K562 (cell line): ENCODE data around the gene ZNF155. TPM values are rescaled to one million over a fixed set of nuclear protein-coding genes. Genes with fewer than 3 reads are reported as not detected.
A peak's percentile ranks its signal among the peaks of the same experiment; 100 is the strongest.

Experiments used
- CXXC5 ChIP-seq: fragments of 250-450 bp; sonication (Bioruptor Pico); IDR thresholded peaks from 2 replicates; pipeline ENCODE4 v1.8.0; 2022; ENCODE audit warnings: inconsistent platforms, mild to moderate bottlenecking, moderate library complexity
- DIDO1 ChIP-seq: fragments of 450-650 bp; IDR thresholded peaks from 2 replicates; pipeline ENCODE4 v1.6.1; 2016; ENCODE audit warnings: low read depth, missing biosample characterization, missing genetic modification characterization
- EP400 ChIP-seq: fragments of 450-650 bp; IDR thresholded peaks from 2 replicates; pipeline ENCODE4 v1.6.1; 2017; ENCODE audit warnings: antibody characterized with exemption, mild to moderate bottlenecking, moderate library complexity
- ETV1 ChIP-seq: fragments of 450-650 bp; conservative IDR thresholded peaks from 2 replicates; pipeline ENCODE4 v1.6.1; 2016; ENCODE audit warnings: missing genetic modification characterization, control low read depth, low read depth, missing compliant biosample characterization
- GABPA ChIP-seq: fragments of 200-800 bp; sonication (Bioruptor generic); conservative IDR thresholded peaks from 2 replicates; pipeline ENCODE4 v1.6.1; 2016; ENCODE audit warnings: low read depth, missing genetic modification characterization, missing compliant biosample characterization
- IFI16 ChIP-seq: fragments of 250-450 bp; sonication (Bioruptor Pico); IDR thresholded peaks from 2 replicates; pipeline ENCODE4 v2.1.2; 2022; ENCODE audit warnings: mild to moderate bottlenecking, inconsistent platforms
- NCOA2 ChIP-seq, 2 experiments: fragments of 450-650 bp; IDR thresholded peaks; 2 replicates each; pipeline ENCODE4 v1.6.1; 2018; ENCODE audit warnings: mild to moderate bottlenecking in 2 of 2, moderate library complexity in 1 of 2; ENCODE audit not compliant: partially characterized antibody in 2 of 2
- NCOA6 ChIP-seq: fragments of 450-650 bp; IDR thresholded peaks from 2 replicates; pipeline ENCODE4 v1.6.1; 2017; ENCODE audit warnings: mild to moderate bottlenecking
- NR2C1 ChIP-seq, 2 experiments: fragments of 450-650 bp; IDR thresholded peaks; 2 replicates each; pipeline ENCODE4 v1.6.1; 2017; ENCODE audit warnings: mild to moderate bottlenecking in 2 of 2, antibody characterized with exemption in 1 of 2, inconsistent platforms in 1 of 2, missing compliant biosample characterization in 1 of 2, missing genetic modification characterization in 1 of 2
- POLR2G ChIP-seq: fragments of 200-400 bp; formaldehyde crosslinking; IDR thresholded peaks from 2 replicates; pipeline ENCODE4 v1.6.1; 2017; ENCODE audit warnings: low read depth, mild to moderate bottlenecking, antibody characterized with exemption, low read length, moderate library complexity
- PTTG1 ChIP-seq: fragments of 450-650 bp; IDR thresholded peaks from 2 replicates; pipeline ENCODE4 v1.6.1; 2016; ENCODE audit warnings: low read depth, mild to moderate bottlenecking, missing genetic modification characterization, missing compliant biosample characterization
- RHOXF2B ChIP-seq: fragments of 250-450 bp; sonication (Bioruptor Pico); conservative IDR thresholded peaks from 2 replicates; pipeline ENCODE4 v1.5.1; 2021
- SMAD1 ChIP-seq: fragments of 150-350 bp; IDR thresholded peaks from 2 replicates; pipeline ENCODE4 v1.6.1; 2014; ENCODE audit warnings: low read length, low read depth; ENCODE audit not compliant: partially characterized antibody
- TCF3 ChIP-seq: sonication (generic); formaldehyde crosslinking; IDR thresholded peaks from 2 replicates; pipeline ENCODE4 v1.4.0; 2020; ENCODE audit warnings: mild to moderate bottlenecking, missing genetic modification reagents
- ZKSCAN3 ChIP-seq: fragments of 250-450 bp; sonication (Bioruptor Pico); IDR thresholded peaks from 2 replicates; pipeline ENCODE4 v1.4.0; 2020
- ZNF143 ChIP-seq: sonication (generic); formaldehyde crosslinking; IDR thresholded peaks from 2 replicates; pipeline ENCODE4 v1.9.0; 2022; ENCODE audit warnings: mild to moderate bottlenecking, missing genetic modification reagents
- ZNF175 ChIP-seq: fragments of 200-800 bp; sonication (Bioruptor generic); IDR thresholded peaks from 2 replicates; pipeline ENCODE4 v1.6.1; 2016; ENCODE audit warnings: low read depth, mild to moderate bottlenecking, missing genetic modification characterization, missing compliant biosample characterization
- ZNF436 ChIP-seq: fragments of 250-450, 450-650 bp; sonication (Bioruptor Pico); formaldehyde crosslinking; IDR thresholded peaks from 2 replicates; pipeline ENCODE4 v1.7.0; 2020; ENCODE audit warnings: mild to moderate bottlenecking
- ZNF77 ChIP-seq: fragments of 250-450 bp; sonication (Bioruptor Pico); IDR thresholded peaks from 2 replicates; pipeline ENCODE4 v1.5.0; 2020
- polyA plus RNA-seq, 8 experiments: library from polyadenylated mRNA; depleted of rRNA in 4 of 8; stranded (reverse) in 5 of 8; unstranded in 3 of 8; fragments of >200 nt; fragmentation: Nextera tagmentation in 2 of 8; fragmentation: Illumina TruSeq in 1 of 8; extraction: Ambion mirVana in 2 of 8; extraction: Trizol in 1 of 8; gene quantifications; 2 replicates each; pipeline versions ENCODE4 v1.2.1 to v1.2.3, GENCODE V29; 2011 to 2014; ENCODE audit warnings: inconsistent platforms in 1 of 8, missing spikeins in 1 of 8
- total RNA-seq, 7 experiments: library from RNA; depleted of rRNA in 6 of 7; stranded (reverse); fragments of >200 nt in 6 of 7; fragmentation: Illumina TruSeq in 2 of 7; extraction: Trizol in 2 of 7; gene quantifications; 2 replicates each; pipeline versions ENCODE4 v1.2.1 to v1.2.3, GENCODE V29; 2011 to 2021; ENCODE audit warnings: low replicate concordance in 1 of 7
- TF ChIP-seq, protein P1 (sequence below): fragments of 450-650 bp; IDR thresholded peaks from 2 replicates; pipeline ENCODE4 v1.6.1; 2018; ENCODE audit not compliant: partially characterized antibody
- TF ChIP-seq, protein P2 (sequence below): fragments of 250-450 bp; sonication (Bioruptor Pico); IDR thresholded peaks from 2 replicates; pipeline ENCODE4 v1.5.0; 2021; ENCODE audit warnings: mild to moderate bottlenecking, borderline replicate concordance
- TF ChIP-seq, protein P3 (sequence below): IDR thresholded peaks from 2 replicates; pipeline ENCODE4 v1.6.1; 2014; ENCODE audit warnings: antibody characterized with exemption

ZNF155 gene
- total and polyA plus RNA-seq, 9 of the 15 experiments (the other 6 are each of a cell fraction or from before 2014, with no cell fraction given) = 0.09 to 0.76 (median 0.37) TPM

DNA sequence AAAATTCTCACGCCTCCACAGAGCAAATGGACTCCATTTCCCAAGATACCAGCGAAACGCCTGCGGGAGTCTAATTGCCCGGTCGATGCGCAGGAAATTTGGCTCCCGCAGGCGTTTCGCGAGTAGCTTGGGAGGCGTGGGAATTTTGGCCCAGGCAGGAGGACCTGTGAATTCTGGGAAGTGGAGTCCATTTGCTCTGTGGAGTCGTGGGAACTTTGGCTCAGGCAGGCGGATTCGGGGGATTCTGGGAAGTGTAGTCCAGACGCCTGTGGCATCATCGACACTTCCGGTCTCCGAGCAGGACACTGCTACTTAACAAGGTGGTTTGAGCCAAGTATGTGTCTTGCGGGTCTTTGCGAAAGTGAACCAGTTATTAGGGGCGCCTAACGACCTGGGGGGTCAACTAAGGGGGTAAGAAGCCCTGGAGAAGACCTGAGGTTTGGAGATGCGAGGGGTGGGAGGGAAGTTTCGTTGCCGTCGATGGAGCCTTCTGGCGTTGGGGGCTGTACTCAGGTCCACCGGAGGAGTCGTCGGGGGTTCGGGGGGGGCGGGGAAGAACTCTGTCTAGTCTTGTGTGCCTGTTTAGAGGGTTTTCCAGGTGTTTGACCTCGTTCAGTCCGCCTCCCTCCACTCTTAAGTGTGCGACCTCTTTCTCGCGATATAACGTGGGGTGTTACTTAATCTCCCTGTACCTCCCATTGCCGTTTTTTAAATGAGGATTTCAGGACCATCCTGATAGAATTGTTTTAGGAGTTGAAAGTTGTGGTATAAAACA, at the start of gene ZNF155 (continued):
- TF ChIP-seq, protein P1, sequence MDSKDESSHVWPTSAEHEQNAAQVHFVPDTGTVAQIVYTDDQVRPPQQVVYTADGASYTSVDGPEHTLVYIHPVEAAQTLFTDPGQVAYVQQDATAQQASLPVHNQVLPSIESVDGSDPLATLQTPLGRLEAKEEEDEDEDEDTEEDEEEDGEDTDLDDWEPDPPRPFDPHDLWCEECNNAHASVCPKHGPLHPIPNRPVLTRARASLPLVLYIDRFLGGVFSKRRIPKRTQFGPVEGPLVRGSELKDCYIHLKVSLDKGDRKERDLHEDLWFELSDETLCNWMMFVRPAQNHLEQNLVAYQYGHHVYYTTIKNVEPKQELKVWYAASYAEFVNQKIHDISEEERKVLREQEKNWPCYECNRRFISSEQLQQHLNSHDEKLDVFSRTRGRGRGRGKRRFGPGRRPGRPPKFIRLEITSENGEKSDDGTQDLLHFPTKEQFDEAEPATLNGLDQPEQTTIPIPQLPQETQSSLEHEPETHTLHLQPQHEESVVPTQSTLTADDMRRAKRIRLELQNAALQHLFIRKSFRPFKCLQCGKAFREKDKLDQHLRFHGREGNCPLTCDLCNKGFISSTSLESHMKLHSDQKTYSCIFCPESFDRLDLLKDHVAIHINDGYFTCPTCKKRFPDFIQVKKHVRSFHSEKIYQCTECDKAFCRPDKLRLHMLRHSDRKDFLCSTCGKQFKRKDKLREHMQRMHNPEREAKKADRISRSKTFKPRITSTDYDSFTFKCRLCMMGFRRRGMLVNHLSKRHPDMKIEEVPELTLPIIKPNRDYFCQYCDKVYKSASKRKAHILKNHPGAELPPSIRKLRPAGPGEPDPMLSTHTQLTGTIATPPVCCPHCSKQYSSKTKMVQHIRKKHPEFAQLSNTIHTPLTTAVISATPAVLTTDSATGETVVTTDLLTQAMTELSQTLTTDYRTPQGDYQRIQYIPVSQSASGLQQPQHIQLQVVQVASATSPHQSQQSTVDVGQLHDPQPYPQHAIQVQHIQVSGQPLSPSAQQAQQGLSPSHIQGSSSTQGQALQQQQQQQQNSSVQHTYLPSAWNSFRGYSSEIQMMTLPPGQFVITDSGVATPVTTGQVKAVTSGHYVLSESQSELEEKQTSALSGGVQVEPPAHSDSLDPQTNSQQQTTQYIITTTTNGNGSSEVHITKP = peak; percentile 12
- no peak for TF ChIP-seq RHOXF2B (CRISPR knock-in tag)
- TF ChIP-seq, protein P2, sequence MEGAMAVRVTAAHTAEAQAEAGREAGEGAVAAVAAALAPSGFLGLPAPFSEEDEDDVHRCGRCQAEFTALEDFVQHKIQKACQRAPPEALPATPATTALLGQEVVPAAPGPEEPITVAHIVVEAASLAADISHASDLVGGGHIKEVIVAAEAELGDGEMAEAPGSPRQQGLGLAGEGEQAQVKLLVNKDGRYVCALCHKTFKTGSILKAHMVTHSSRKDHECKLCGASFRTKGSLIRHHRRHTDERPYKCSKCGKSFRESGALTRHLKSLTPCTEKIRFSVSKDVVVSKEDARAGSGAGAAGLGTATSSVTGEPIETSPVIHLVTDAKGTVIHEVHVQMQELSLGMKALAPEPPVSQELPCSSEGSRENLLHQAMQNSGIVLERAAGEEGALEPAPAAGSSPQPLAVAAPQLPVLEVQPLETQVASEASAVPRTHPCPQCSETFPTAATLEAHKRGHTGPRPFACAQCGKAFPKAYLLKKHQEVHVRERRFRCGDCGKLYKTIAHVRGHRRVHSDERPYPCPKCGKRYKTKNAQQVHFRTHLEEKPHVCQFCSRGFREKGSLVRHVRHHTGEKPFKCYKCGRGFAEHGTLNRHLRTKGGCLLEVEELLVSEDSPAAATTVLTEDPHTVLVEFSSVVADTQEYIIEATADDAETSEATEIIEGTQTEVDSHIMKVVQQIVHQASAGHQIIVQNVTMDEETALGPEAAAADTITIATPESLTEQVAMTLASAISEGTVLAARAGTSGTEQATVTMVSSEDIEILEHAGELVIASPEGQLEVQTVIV (CRISPR knock-in tag) = no peak
- TF ChIP-seq ZNF143 (CRISPR knock-in tag) = peak; percentile 79
- TF ChIP-seq DIDO1 = no peak
- TF ChIP-seq ZNF77 = no peak
- TF ChIP-seq POLR2G = no peak
- TF ChIP-seq ZKSCAN3 (CRISPR knock-in tag) = no peak
- no peak for TF ChIP-seq ZNF436 (CRISPR knock-in tag)
- TF ChIP-seq EP400 = no peak
- peak; percentile 77 for TF ChIP-seq CXXC5 (CRISPR knock-in tag)
- TF ChIP-seq ETV1 = peak; percentile 65
- TF ChIP-seq ZNF175 = 0 out of 2 replicates have a peak, but pooled peaks have one; percentile 38
- TF ChIP-seq PTTG1 (tag) = no peak
- TF ChIP-seq SMAD1 = no peak
- no peak for TF ChIP-seq TCF3 (CRISPR knock-in tag)
- TF ChIP-seq, protein P3, sequence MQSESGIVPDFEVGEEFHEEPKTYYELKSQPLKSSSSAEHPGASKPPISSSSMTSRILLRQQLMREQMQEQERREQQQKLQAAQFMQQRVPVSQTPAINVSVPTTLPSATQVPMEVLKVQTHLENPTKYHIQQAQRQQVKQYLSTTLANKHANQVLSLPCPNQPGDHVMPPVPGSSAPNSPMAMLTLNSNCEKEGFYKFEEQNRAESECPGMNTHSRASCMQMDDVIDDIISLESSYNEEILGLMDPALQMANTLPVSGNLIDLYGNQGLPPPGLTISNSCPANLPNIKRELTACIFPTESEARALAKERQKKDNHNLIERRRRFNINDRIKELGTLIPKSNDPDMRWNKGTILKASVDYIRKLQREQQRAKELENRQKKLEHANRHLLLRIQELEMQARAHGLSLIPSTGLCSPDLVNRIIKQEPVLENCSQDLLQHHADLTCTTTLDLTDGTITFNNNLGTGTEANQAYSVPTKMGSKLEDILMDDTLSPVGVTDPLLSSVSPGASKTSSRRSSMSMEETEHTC = no peak
- peak; percentile 85 for TF ChIP-seq GABPA
- TF ChIP-seq NCOA2 (IDR thresholded peaks at IDR 0.05; ENCODE audit: partially characterized antibody in 2 of 2) = no peak
- TF ChIP-seq IFI16 (CRISPR knock-in tag) = no peak
- TF ChIP-seq NCOA6 = no peak
- TF ChIP-seq NR2C1 (IDR thresholded peaks at IDR 0.05) = 0 out of 2 replicates have a peak, but pooled peaks have one; percentile 13
- peak; percentile 87 for TF ChIP-seq NR2C1 (tag; IDR thresholded peaks at IDR 0.05)
